ENCODE measurements around the gene SKP2.
A peak's percentile ranks its signal among the peaks of the same experiment; 100 is the strongest.
"Not testable (repeated sequence)": the region's sequence is repeated elsewhere in the genome, so short reads cannot be mapped to it uniquely, and the experiment has no call there.

The SKP2 gene

GRCh38 chr5:36151434-36152323, at the start of gene SKP2, which contains the start of gene LMBRD2:
Gene SKP2, plus strand, starts transcription at chr5:36152111. Its CDS starts 152 bp downstream, at chr5:36152263.
Gene LMBRD2, minus strand, starts transcription at chr5:36151887. Its CDS starts 8,538 bp downstream, at chr5:36143349.
- DNase-seq (ENCODE audit: low read depth in 2 of 2, low spot score in 1 of 2) = peak; percentile 91 to 95

DNA sequence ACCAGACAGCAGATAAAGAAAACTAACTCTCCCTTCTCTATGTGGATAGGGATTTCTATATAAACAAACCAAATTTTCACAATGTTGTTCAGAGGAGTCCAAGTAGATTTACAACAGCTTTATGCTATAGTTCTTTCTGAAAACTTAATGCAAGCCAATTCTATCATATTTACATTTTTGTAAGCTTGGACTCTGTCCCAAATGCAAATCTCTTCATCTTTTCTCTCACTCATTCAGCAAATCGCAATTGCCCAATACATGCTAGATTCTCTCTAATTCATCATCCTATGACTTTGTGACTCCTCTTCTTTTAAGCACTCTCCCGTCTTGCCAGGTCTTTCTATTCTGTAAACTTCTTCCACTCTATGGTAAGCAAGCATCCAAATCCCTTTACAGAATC, 46.1 kb upstream of the SKP2 start:
- no peak for DNase-seq (ENCODE audit: low read depth in 2 of 2, low spot score in 1 of 2)

- DNase-seq (ENCODE audit: low read depth in 2 of 2, low spot score in 1 of 2) = no peak
These were observed 43.0 kb upstream of the SKP2 start for GRCh38 chr5:36108758-36109460.

DNA sequence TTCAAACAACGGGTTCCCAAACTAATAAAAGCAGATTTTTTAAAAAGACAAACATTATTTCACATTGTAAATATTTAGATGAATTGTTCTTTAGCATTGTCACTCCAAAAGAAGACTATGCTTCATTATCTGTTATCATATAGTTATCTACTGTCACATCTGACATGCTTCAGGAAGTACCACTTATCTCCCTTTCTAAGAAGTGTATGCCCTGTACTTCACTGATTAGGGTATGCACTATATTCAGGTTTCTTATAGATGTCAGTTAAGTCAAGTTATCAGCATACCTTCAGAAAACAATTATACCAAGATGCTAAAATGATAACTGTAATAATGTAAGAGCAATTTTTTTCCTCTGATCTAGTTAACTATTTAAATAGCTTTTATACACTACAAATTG, 40.7 kb upstream of the SKP2 start:
- DNase-seq (ENCODE audit: low read depth in 2 of 2, low spot score in 1 of 2) = no peak

GRCh38 chr5:36125868-36126267, 26.0 kb upstream of the SKP2 start:
- DNase-seq (ENCODE audit: low read depth in 2 of 2, low spot score in 1 of 2) = no peak

GRCh38 chr5:36128795-36129194, 23.1 kb upstream of the SKP2 start:
- DNase-seq (ENCODE audit: low read depth in 2 of 2, low spot score in 1 of 2) = no peak

DNA sequence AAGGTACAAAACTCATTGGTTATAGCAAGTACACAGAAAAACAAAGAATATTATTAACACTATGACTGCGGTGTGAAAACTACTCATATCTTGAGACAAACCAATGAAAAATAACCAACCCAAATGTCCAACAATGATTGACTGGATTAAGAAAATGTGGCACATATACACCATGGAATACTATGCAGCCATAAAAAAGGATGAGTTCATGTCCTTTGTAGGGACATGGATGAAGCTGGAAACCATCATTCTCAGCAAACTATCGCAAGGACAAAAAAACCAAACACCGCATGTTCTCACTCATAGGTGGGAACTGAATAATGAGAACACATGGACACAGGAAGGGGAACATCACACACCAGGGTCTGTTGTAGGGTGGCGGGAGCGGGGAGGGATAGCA, 22.2 kb upstream of the SKP2 start:
- not testable (repeated sequence) for DNase-seq (ENCODE audit: low read depth in 2 of 2, low spot score in 1 of 2)

GRCh38 chr5:36133009-36133408, 18.9 kb upstream of the SKP2 start:
- not testable (repeated sequence) for DNase-seq (ENCODE audit: low read depth in 2 of 2, low spot score in 1 of 2)

DNA sequence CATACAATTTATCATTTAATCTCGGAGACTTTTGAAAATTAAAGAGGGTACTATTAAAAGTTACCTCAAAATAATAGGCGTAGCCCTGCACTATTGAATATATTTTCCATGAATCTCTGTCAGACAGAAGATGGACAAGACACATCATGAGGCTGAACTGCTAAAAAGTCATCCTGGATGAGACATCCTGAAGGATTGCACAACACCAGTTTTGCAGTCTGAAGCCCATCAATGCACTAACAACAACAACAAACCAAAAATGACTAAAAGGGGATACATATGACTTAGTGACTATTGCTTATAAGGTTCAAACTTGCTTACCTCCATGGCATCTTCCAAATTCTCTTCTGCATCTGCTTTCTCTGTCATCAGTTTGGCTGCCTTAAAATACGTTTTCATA, 15.9 kb upstream of the SKP2 start:
- no peak for DNase-seq (ENCODE audit: low read depth in 2 of 2, low spot score in 1 of 2)

DNA sequence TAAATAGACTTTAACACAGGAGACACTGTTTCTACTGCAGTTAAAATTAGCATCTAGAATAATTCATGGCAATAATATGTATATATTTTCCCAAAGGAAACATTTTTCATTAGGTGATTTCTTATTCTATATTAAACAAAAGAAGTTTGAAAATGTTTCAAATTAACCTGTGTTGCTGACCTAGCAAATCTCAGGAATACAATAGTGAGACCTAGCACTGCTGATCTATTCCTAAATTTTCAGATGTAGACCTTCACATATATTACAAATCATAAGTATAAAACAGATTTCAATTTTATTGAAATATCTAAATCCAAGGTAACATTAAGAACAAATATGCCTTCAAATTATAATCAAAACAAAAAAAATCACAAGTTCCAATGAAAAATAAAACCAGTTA, 15.3 kb upstream of the SKP2 start:
- no peak for DNase-seq (ENCODE audit: low read depth in 2 of 2, low spot score in 1 of 2)

- DNase-seq (ENCODE audit: low read depth in 2 of 2, low spot score in 1 of 2) = no peak
These were observed 12.8 kb upstream of the SKP2 start for GRCh38 chr5:36138900-36139683.

- no peak for DNase-seq (ENCODE audit: low read depth in 2 of 2, low spot score in 1 of 2)
These were observed 6.6 kb upstream of the SKP2 start for GRCh38 chr5:36145311-36145710.

DNA sequence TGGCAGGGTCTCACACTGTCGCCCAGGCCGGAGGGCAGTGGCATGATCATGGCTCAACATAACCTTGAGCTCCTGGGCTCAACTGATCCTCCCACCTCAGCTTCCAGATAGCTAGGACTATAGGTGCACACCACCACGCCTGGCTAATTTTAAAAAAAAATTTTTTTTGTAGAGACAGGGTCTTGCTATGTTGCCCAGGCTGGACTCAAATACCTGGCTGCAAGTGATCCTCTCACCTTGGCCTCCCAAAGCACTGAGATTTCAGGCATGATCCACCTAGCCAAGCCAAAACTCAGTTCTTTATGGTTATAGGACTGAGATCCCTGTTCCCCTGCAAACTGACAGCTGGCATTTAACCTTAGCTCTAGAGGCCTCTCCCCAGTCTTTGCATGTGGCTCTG, 5.5 kb upstream of the SKP2 start:
- no peak for DNase-seq (ENCODE audit: low read depth in 2 of 2, low spot score in 1 of 2)

- no peak for DNase-seq (ENCODE audit: low read depth in 2 of 2, low spot score in 1 of 2)
These were observed 4.2 kb upstream of the SKP2 start for GRCh38 chr5:36147681-36148080.

- DNase-seq (ENCODE audit: low read depth in 2 of 2, low spot score in 1 of 2) = peak in 1 of 2 donors; percentile 5
These were observed 1.1 kb upstream of the SKP2 start for GRCh38 chr5:36150676-36151433.

DNA sequence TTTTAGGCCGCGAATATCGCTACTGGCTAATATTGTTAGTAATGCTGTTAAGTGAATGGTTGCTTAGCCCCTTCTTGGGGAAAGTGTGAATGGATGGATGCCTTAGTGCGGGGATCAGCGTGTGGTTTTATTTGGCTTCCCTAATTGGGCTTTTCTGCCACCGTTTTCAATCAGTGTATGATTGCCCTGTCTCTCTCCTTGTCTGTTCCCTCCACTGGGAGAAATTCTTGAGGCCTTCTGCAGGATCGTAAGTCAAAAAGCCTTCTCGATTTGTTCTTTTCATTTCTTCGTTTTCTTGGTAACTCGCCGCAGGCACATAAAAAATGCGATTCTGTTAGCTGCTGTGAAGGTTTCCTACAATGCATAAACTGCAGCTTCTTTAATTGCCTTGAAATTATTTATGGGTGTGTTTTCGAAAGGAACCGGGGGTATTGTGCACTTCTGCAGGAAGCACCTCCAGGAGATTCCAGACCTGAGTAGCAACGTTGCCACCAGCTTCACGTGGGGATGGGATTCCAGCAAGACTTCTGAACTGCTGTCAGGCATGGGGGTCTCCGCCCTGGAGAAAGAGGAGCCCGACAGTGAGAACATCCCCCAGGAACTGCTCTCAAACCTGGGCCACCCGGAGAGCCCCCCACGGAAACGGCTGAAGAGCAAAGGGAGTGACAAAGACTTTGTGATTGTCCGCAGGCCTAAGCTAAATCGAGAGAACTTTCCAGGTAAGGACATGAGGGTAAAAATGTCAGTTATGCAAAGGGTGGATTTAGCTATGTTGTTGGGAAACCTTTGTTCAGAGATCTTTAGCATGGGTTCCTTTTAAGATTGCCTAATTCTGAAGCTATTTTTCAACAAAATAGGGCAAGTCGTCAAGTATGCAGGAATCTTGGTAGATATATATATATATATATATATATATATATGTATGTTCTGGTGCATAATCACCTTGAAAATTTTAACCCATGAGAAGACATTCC, 700 bp downstream of the SKP2 start:
- no peak for DNase-seq (ENCODE audit: low read depth in 2 of 2, low spot score in 1 of 2)

DNA sequence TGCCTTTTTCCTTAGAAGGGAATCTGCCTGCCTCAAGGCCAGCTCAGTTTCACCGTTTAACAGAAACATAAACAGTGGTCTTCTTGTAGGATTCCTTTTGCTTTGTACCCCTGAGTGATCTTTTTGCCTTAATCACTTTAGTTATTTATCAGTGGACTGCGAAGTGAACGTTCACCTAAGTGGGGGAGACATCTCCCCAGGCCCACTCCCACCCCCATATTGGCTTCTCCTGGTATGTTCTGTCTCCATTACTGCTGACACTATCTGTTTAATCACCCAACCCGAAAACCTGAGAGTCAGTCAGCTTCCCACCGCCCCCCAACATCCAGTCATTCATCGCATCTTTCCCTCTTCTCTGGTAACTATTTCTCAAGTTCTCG, 1.4 kb downstream of the SKP2 start:
- no peak for DNase-seq (ENCODE audit: low read depth in 2 of 2, low spot score in 1 of 2)

DNA sequence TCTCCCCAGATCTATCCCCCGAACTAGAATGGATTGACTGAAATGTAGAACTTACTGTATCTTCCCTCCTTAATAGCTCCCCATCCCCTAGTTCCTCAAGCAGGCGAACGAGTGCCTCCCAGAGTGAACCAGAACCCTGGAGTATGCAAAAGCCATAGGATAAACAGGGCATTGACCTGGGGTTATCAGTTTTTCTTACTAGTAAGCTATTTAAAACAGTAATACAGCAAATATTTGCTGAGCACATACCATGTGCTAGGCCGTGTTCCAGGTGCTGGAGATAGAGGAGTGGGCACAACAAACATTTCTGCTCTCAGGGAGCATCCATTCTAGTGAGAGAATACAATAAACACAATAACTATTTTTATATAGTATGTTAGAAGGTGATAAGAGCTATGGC, 1.8 kb downstream of the SKP2 start:
- DNase-seq (ENCODE audit: low read depth in 2 of 2, low spot score in 1 of 2) = no peak

GRCh38 chr5:36155291-36155690, 3.4 kb downstream of the SKP2 start:
- no peak for DNase-seq (ENCODE audit: low read depth in 2 of 2, low spot score in 1 of 2)
